T-cell (primary cell): ENCODE measurements around the gene ANXA3. TPM values are rescaled to one million over a fixed set of nuclear protein-coding genes. Genes with fewer than 3 reads are reported as not detected.
A peak's percentile ranks its signal among the peaks of the same experiment; 100 is the strongest.

Source experiments
- ATAC-seq, 4 experiments: fragments of 200-7000 bp in 3 of 4; fragments of 150-1000 bp in 1 of 4; cut with Tn5 transposase; replicated peaks in 1 of 4; 1 replicate in 3 of 4; 2 replicates in 1 of 4; pipeline ENCODE4 v1.10.0; 2021; ENCODE audit warnings: moderate library complexity in 3 of 4, mild to moderate bottlenecking in 2 of 4, moderate number of reproducible peaks in 1 of 4
- CTCF ChIA-PET, 2 donors: fragments of 300-600 bp; sonication (Branson Sonifier 250); formaldehyde crosslinking; loops; one replicate each; lab custom pipeline; 2022; ENCODE audit warnings: antibody characterized with exemption in 2 of 2; lab: Charles Lee
- POLR2A ChIA-PET, 2 donors: fragments of 300-600 bp; sonication (Branson Sonifier 250); formaldehyde crosslinking; loops; one replicate each; lab custom pipeline; 2022; ENCODE audit warnings: antibody characterized with exemption in 2 of 2; lab: Charles Lee
- DNase-seq, 35 experiments: peaks; one replicate each; pipeline versions ENCODE4 v3.0.0 to v3.0.0-alpha.2; 2013 to 2023
- H3K27ac ChIP-seq: one replicate; pipeline ENCODE4 v1.5.1; 2013; ENCODE audit warnings: low read length
- H3K27me3 ChIP-seq, 2 experiments: replicated peaks in 1 of 2; 1 replicate in 1 of 2; 2 replicates in 1 of 2; pipeline versions ENCODE4 v1.6.1 to v1.7.0; 2013; ENCODE audit warnings: low read length in 1 of 2, mixed read lengths in 1 of 2; ENCODE audit not compliant: control insufficient read depth in 2 of 2, insufficient read depth in 2 of 2; ENCODE audit errors: extremely low read depth in 1 of 2
- H3K36me3 ChIP-seq, 2 donors: 1 replicate in 1 of 2; 2 replicates in 1 of 2; pipeline versions ENCODE4 v1.6.1 to v1.7.0; 2013; ENCODE audit warnings: low read length in 1 of 2; ENCODE audit not compliant: control insufficient read depth in 2 of 2, insufficient read depth in 1 of 2; ENCODE audit errors: extremely low read depth in 1 of 2
- H3K4me1 ChIP-seq, 2 experiments: 1 replicate in 1 of 2; 2 replicates in 1 of 2; pipeline versions ENCODE4 v1.6.1 to v1.7.0; 2013; ENCODE audit warnings: low read length in 2 of 2, mixed read lengths in 1 of 2; ENCODE audit not compliant: insufficient read depth in 2 of 2, control insufficient read depth in 1 of 2; ENCODE audit errors: extremely low read depth in 1 of 2
- H3K4me3 ChIP-seq, 2 donors: 1 replicate in 1 of 2; 2 replicates in 1 of 2; pipeline versions ENCODE4 v1.5.1 to v1.7.0; 2013; ENCODE audit warnings: mild to moderate bottlenecking in 2 of 2, low read length in 1 of 2, moderate library complexity in 1 of 2; ENCODE audit not compliant: control insufficient read depth in 1 of 2; ENCODE audit errors: extremely low read depth in 1 of 2
- H3K9me3 ChIP-seq: 2 replicates; pipeline ENCODE4 v1.7.0; 2013
- H3K27ac Mint-ChIP-seq, 2 donors: one replicate each; pipeline ENCODE4 v1.8.0; 2020 to 2021; ENCODE audit warnings: mild to moderate bottlenecking in 2 of 2, mixed read lengths in 2 of 2
- H3K27me3 Mint-ChIP-seq, 2 donors: one replicate each; pipeline ENCODE4 v1.8.0; 2021 to 2022; ENCODE audit warnings: mixed read lengths in 2 of 2
- H3K36me3 Mint-ChIP-seq: one replicate; pipeline ENCODE4 v1.8.0; 2021; ENCODE audit warnings: mixed read lengths
- H3K4me1 Mint-ChIP-seq, 3 donors: one replicate each; pipeline ENCODE4 v1.8.0; 2020 to 2022; ENCODE audit warnings: mixed read lengths in 3 of 3, mild to moderate bottlenecking in 1 of 3
- H3K4me3 Mint-ChIP-seq, 3 donors: one replicate each; pipeline ENCODE4 v1.8.0; 2020 to 2022; ENCODE audit warnings: mild to moderate bottlenecking in 3 of 3, mixed read lengths in 3 of 3, moderate library complexity in 3 of 3
- H3K9me3 Mint-ChIP-seq, 3 donors: one replicate each; pipeline ENCODE4 v1.8.0; 2020 to 2022; ENCODE audit warnings: mixed read lengths in 3 of 3
- WGBS: methylation state at CpG from one replicate; pipeline ENCODE4 v1.1.5; 2013; ENCODE audit warnings: missing lambda C conversion rate; ENCODE audit not compliant: insufficient coverage; 5-methylcytosine and 5-hydroxymethylcytosine counted together
- total RNA-seq, 35 experiments: library from RNA in 6 of 35; stranded (reverse) in 6 of 35; fragments of 120-200 nt in 1 of 35; gene quantifications; one replicate each; pipeline versions ENCODE4 v1.2.1 to v1.2.4 and lab custom pipeline; 2013 to 2026

ANXA3 gene
- total RNA-seq, 5 donors from 2014 or later (not counting 1 experiment from before 2014, with no cell fraction given): 0.35 to 0.79 (median 0.36) TPM; not detected in 2

DNA sequence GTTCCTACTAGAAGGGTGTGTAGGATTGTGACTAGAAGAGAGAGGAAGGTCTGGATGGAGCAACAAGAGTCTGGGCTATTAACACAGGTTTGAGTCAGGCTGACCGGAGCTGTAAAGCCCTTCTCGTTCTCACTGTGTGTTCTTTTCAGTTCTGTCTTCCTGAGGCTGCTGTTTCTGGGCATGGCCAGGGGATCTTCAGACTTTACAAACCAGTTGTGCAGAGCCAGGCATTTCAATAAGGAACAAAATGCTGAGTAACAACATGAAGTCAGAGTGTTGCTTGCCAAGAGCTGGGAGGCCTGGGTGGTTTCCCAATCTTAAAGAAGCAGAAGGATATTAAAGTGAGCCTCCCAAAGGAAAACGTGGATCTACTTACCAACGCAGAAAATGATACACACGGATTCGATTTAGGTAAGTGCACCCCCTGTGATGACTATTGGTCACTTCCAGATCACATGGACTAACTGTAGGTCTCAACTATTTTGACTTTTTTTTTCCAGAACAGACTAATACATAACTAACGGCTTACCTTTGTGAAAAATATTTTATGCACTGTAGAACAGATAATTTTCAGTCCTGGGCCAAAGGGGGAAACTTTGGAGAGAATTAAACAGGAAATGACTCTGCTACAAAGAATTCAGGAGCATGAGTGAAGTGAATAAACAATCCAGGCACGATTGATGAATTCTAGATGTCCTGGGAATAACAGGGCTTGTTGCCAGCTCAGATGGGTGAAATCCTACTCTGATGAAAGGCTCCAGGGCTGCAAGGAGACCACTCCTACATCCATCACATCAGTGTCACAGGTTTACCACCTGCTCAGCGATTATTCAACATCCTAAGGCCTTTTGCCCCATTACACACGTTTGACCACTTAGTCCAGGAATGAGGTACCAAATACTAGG, 94.5 kb downstream of the ANXA3 start:
- no peak overlapping the region for H3K27ac ChIP-seq
- POLR2A ChIA-PET: no interaction called here
- H3K4me3 ChIP-seq: no peak overlapping the region
- CTCF ChIA-PET: interaction anchor here (0.5 to 1.5 kb wide), 7 partner anchors 9 to 664 kb away, joined by 3 to 5 read pairs (median 4); no protein-coding TSS in a partner anchor
- no peaks in the 10 kb centered on the region for H3K27me3 ChIP-seq
- Mint-ChIP-seq H3K4me3 (no peak overlapping the region), H3K36me3 (no peaks in the 10 kb centered on the region), H3K27ac (no peak overlapping the region), H3K4me1 (peaks cover 0 to 14% (median 1%) of the 10 kb centered on the region in 3 donors), H3K9me3 (no peaks in the 10 kb centered on the region), H3K27me3 (no peaks in the 10 kb centered on the region)
- no peak for DNase-seq
- H3K9me3 ChIP-seq: no peaks in the 10 kb centered on the region
- H3K4me1 ChIP-seq: peaks cover 0 to 5% of the 10 kb centered on the region in 2 experiments
- WGBS: 86% methylated on average over 7 of the region's 10 CpGs
- ATAC-seq: peak in 1 of 4 experiments; percentile 14
- no peaks in the 10 kb centered on the region for H3K36me3 ChIP-seq

DNA sequence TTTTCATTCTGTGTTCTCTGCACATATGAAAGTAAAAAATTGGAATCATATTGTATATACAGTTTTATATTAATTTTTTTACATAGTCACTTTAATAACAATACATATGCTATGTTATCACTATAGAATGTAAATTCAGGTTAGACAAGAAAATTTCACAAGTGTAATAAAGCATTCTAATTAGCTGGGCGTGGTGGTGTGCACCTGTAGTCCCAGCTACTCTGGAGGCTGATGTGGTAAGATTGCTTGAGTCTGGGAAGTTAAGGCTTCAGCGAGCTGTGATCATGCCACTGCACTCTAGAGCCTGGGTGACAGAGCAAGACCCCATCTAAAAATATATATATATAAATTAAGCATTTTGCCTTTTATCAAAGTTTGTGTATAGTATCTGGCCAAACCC, 95.7 kb downstream of the ANXA3 start:
- POLR2A ChIA-PET: no interaction called here
- Histone ChIP-seq H3K36me3 (no peaks in the 10 kb centered on the region), H3K27me3 (no peaks in the 10 kb centered on the region), H3K27ac (no peak overlapping the region), H3K9me3 (no peaks in the 10 kb centered on the region), H3K4me3 (no peak overlapping the region), H3K4me1 (peaks cover 0 to 5% of the 10 kb centered on the region in 2 experiments)
- 40% methylated on average over 1 of the region's 2 CpGs for WGBS
- ATAC-seq (no peak), DNase-seq (no peak)
- Mint-ChIP-seq H3K27me3 (no peaks in the 10 kb centered on the region), H3K4me3 (no peak overlapping the region), H3K9me3 (no peaks in the 10 kb centered on the region), H3K4me1 (peaks cover 0 to 14% (median 1%) of the 10 kb centered on the region in 3 donors), H3K36me3 (no peaks in the 10 kb centered on the region), H3K27ac (no peak overlapping the region)
- CTCF ChIA-PET: interaction anchor here (0.6 to 1.5 kb wide), 4 partner anchors 14 to 665 kb away, joined by 3 to 5 read pairs (median 4); no protein-coding TSS in a partner anchor

DNA sequence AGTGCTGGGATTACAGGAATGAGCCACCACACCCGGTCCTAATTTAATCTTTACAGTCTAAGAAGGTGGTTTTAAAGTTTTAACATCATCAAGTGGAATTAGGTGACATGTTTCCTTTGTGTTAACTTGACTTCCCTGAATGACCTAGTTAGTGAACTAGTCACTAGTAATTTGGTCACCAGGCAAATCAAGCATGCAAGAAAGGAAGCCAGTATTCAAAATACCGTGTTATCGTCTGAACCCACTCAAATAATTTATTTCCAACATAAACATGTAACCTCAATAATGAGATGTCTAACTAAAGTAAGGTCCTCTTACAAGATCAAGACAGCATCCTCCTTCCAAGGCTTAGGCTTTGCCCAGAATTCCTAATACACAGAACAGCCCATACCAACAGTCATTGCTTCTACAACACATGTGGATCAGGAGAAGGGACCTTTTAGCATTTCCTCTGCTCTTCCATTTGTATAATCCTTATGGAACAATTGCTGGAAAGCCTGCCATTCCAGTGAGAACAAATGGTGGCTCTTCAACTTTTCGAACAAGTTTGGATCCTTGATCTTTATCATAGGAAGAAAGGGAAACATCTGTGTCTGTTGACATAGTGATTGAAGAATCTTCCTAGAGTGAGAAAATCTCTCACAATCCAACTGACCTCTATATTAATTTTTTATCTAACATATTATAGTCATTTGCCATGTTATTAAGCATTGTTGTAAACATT, 97.2 kb downstream of the ANXA3 start:
- no peaks in the 10 kb centered on the region for H3K36me3 Mint-ChIP-seq
- no peaks in the 10 kb centered on the region for H3K9me3 ChIP-seq
- no peaks in the 10 kb centered on the region for H3K27me3 ChIP-seq
- H3K9me3 Mint-ChIP-seq: no peaks in the 10 kb centered on the region
- ChIA-PET CTCF (no interaction called here), POLR2A (no interaction called here)
- no peaks in the 10 kb centered on the region for H3K36me3 ChIP-seq
- DNase-seq: no peak
- H3K27me3 Mint-ChIP-seq: no peaks in the 10 kb centered on the region
- H3K4me1 Mint-ChIP-seq: peaks cover 0 to 8% (median 1%) of the 10 kb centered on the region in 3 donors
- no peak overlapping the region for H3K4me3 Mint-ChIP-seq
- no peak overlapping the region for H3K27ac Mint-ChIP-seq
- H3K4me3 ChIP-seq: no peak overlapping the region
- H3K27ac ChIP-seq: no peak overlapping the region
- H3K4me1 ChIP-seq: peaks cover 0 to 5% of the 10 kb centered on the region in 2 experiments
- 90% methylated on average over 2 of the region's 4 CpGs for WGBS
- no peak for ATAC-seq

GRCh38 chr4:78650106-78651024, 98.8 kb downstream of the ANXA3 start:
- H3K9me3 Mint-ChIP-seq: no peaks in the 10 kb centered on the region
- H3K4me1 ChIP-seq: peaks cover 0 to 3% of the 10 kb centered on the region in 2 experiments
- no peak for DNase-seq

DNA sequence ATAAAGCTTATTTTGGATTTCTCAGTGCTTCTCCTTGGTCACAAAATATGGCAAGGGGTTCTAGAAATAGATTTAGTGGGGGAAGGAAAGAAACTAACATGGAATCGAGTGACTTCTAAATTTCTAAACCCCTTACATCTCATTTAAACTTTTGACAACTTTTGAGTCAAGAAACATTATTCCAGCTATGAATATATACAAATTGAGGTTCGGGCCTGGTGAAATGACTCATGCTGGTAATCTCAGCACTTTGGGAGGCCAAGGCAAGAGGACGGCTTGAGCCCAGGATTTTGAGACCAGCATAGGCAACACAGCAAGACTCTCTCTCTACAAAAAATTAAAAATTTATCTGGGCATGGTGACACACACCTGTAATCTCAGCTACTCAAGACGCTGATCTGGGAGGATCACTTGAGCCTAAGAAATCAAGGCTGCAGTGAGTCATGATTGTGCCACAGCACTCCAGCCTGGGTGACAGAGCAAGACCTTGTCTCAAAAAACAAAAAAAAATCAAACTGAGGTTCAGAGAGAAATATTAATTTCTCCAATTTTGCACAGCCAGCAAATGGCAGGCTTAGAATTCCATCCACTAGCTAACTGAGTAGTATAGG, 99.8 kb downstream of the ANXA3 start:
- no peaks in the 10 kb centered on the region for H3K27me3 Mint-ChIP-seq
- H3K36me3 Mint-ChIP-seq: no peaks in the 10 kb centered on the region
- H3K27me3 ChIP-seq: no peaks in the 10 kb centered on the region
- H3K4me1 ChIP-seq: peaks cover 1 to 3% of the 10 kb centered on the region in 2 experiments
- CTCF ChIA-PET: interaction anchor here (0.6 to 1.2 kb wide), 5 partner anchors 49 to 306 kb away, joined by 3 to 9 read pairs (median 4); no protein-coding TSS in a partner anchor
- 93% methylated on average over 3 of the region's 4 CpGs for WGBS
- DNase-seq (no peak), ATAC-seq (no peak)
- POLR2A ChIA-PET: no interaction called here
- H3K27ac Mint-ChIP-seq: no peak overlapping the region
- no peaks in the 10 kb centered on the region for H3K36me3 ChIP-seq
- no peak overlapping the region for H3K4me3 ChIP-seq
- no peak overlapping the region for H3K27ac ChIP-seq
- H3K9me3 Mint-ChIP-seq: no peaks in the 10 kb centered on the region
- no peak overlapping the region for H3K4me3 Mint-ChIP-seq
- H3K4me1 Mint-ChIP-seq: peaks cover 3 to 6% (median 6%) of the 10 kb centered on the region in 3 donors
- H3K9me3 ChIP-seq: no peaks in the 10 kb centered on the region

More at GRCh38 chr4:78650106-78651024, 98.8 kb downstream of the ANXA3 start:
- H3K9me3 ChIP-seq: no peaks in the 10 kb centered on the region
- Mint-ChIP-seq H3K36me3 (no peaks in the 10 kb centered on the region), H3K4me1 (peaks cover 0 to 4% (median 0%) of the 10 kb centered on the region in 3 donors), H3K27me3 (no peaks in the 10 kb centered on the region), H3K4me3 (no peak overlapping the region), H3K27ac (no peak overlapping the region)
- CTCF ChIA-PET: interaction anchor here (0.6 kb wide), 3 partner anchors 85 to 307 kb away, joined by 3 to 4 read pairs (median 4); no protein-coding TSS in a partner anchor
- H3K4me3 ChIP-seq: no peak overlapping the region
- WGBS: 86% methylated on average over 3 of the region's 3 CpGs
- no peak for ATAC-seq
- POLR2A ChIA-PET: no interaction called here
- H3K27ac ChIP-seq: no peak overlapping the region
- no peaks in the 10 kb centered on the region for H3K27me3 ChIP-seq
- no peaks in the 10 kb centered on the region for H3K36me3 ChIP-seq
